ENCODE results near the gene MGAT3.
"Not testable (repeated sequence)": the region's sequence is repeated elsewhere in the genome, so short reads cannot be mapped to it uniquely, and the experiment has no call there.

The MGAT3 gene

GRCh38 chr22:39514373-39514973 lies 57.7 kb downstream of the MGAT3 start:
- peak; percentile 48 for DNase-seq (ENCODE audit: low spot score)

- no peak for DNase-seq (ENCODE audit: low spot score)
These were observed 58.6 kb downstream of the MGAT3 start for GRCh38 chr22:39515266-39516050.

GRCh38 chr22:39517470-39517869 lies 60.7 kb downstream of the MGAT3 start:
- no peak for DNase-seq (ENCODE audit: low spot score)

GRCh38 chr22:39518144-39518786 lies 61.5 kb downstream of the MGAT3 start:
- DNase-seq (ENCODE audit: low spot score), result no peak

- DNase-seq (ENCODE audit: low spot score), result peak; percentile 46
These were observed 62.3 kb downstream of the MGAT3 start for GRCh38 chr22:39518996-39519680.

- DNase-seq (ENCODE audit: low spot score), result peak; percentile 100
These were observed 62.9 kb downstream of the MGAT3 start for GRCh38 chr22:39519681-39520225.

- peak; percentile 92 for DNase-seq (ENCODE audit: low spot score)
These were observed 63.7 kb downstream of the MGAT3 start, which contains the start of gene ATF4 for GRCh38 chr22:39520226-39521105. ATF4 (plus strand) TSS chr22:39520562; CDS start chr22:39521446, 884 bp downstream.

- DNase-seq (ENCODE audit: low spot score), result peak; percentile 80
These were observed 64.5 kb downstream of the MGAT3 start for GRCh38 chr22:39521106-39521885.

GRCh38 chr22:39522091-39522490 lies 65.3 kb downstream of the MGAT3 start:
- DNase-seq (ENCODE audit: low spot score), result not testable (repeated sequence)

GRCh38 chr22:39522567-39523300 lies 65.9 kb downstream of the MGAT3 start:
- peak; percentile 49 for DNase-seq (ENCODE audit: low spot score)

- DNase-seq (ENCODE audit: low spot score), result no peak
These were observed 67.4 kb downstream of the MGAT3 start for GRCh38 chr22:39524089-39524752.

- no peak for DNase-seq (ENCODE audit: low spot score)
These were observed 68.2 kb downstream of the MGAT3 start for GRCh38 chr22:39524753-39525657.

- DNase-seq (ENCODE audit: low spot score), result no peak
These were observed 68.8 kb downstream of the MGAT3 start for GRCh38 chr22:39525658-39525975.

- DNase-seq (ENCODE audit: low spot score), result no peak
These were observed 69.9 kb downstream of the MGAT3 start for GRCh38 chr22:39526736-39527171.

GRCh38 chr22:39527481-39527961 lies 70.7 kb downstream of the MGAT3 start:
- no peak for DNase-seq (ENCODE audit: low spot score)

- DNase-seq (ENCODE audit: low spot score), result no peak
These were observed 71.4 kb downstream of the MGAT3 start for GRCh38 chr22:39528080-39528661.

GRCh38 chr22:39528681-39529486 lies 72.1 kb downstream of the MGAT3 start:
- peak; percentile 91 for DNase-seq (ENCODE audit: low spot score)
